ENCODE measurements around the gene FMN2.
"Not testable (repeated sequence)": the region's sequence is repeated elsewhere in the genome, so short reads cannot be mapped to it uniquely, and the experiment has no call there.

The FMN2 gene

DNA sequence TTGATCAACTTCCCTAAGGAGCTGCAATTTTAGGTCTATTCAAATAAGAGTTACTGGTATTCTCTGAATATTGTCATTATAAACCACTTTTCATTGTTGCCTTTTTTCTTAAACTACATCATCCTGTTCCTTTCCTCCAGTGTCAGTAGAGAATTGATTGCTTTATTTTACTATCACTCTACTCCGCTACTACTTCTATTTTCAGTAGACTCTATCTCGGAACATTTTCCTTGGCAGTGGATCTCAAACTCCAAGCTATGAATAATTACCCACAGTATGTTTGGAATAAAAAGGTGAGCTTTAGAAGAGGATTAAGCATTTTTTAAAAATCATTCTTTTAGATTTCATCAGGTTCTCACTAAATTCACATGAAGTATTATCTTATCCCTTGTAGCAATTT, 295.4 kb downstream of the FMN2 start:
- DNase-seq, result no peak

DNA sequence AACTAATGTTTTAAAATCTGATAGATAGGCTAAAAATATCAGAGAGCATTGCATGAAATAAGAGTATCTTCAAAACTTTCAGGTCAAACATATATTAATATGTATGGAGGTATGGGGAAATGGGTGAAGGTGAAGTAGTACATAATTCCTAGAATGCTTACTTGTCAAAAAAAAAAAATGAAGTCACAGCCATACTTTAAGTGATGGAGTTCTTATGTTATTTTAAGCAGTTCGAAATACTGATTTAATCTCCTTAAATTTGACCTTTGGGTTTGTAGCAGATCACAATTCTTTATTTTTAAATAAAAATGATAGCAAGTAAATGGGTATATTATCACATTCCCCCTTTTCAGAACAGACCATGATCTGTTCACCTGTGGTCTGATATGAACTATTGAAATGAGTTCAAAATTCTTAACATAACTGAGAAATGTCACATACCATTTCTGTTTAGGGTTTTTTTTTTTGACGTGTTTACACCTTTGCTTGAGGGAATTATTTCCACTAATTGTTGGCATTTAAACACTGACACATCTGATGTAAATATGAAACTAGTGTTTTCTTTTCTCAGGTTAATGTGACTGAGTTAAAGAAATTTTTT, 300.1 kb downstream of the FMN2 start:
- DNase-seq, result no peak

DNA sequence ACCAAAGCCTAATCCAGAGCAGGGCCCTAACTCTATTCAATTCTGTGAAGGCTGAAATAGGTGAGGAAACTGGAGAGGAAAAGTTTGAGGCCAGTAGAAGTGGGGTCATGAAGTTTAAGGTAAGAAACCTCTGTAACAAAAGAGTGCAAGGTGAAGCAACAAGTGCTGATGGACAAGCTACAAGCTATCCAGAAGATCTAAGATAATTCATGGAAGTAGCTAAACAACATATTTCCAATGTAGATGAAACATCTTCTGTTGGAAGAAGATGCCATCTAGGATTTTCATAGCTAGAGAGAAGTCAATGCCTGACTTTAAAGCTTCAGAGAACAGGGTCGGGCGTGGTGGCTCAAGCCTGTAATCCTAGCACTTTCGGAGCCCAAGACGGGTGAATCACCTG, 302.7 kb downstream of the FMN2 start:
- no peak for DNase-seq

DNA sequence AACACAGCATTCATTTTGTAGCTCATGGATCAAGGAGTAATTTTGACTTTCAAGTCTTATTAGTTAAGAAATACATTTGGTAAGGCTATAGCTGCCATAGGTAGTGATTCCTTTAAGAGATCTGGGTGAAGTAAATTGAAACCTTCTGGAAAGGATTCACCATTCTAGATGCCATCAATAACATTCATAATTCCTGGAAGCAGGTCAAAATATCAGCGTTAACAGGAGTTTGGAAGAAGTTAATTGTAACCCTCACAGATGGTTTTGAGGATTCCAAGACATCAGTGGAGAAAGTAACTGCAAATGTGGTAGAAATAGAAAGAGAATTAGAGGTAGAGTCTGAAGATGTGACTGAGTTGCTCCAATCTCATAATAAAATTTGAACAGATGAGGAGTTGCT, 303.7 kb downstream of the FMN2 start:
- DNase-seq, result no peak

DNA sequence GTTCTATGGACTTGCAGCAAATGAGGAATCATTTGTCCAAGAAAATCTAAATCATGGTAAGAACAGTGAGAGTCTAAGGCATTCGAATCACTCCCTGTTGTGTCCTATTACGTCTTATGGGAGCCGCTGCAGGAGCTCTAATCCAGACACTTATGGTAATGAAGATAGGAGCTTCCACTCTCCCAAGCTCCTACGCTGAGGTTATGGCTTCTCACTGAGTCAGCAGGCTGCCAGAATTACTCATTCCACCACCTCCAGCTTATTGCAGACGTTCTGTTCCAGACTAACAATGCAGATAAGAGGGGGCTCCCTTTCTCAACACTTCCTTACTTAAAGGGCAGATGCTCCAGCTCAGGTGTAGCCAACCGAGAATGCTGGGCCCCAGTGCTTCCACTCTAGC, 307.7 kb downstream of the FMN2 start:
- DNase-seq, result no peak

DNA sequence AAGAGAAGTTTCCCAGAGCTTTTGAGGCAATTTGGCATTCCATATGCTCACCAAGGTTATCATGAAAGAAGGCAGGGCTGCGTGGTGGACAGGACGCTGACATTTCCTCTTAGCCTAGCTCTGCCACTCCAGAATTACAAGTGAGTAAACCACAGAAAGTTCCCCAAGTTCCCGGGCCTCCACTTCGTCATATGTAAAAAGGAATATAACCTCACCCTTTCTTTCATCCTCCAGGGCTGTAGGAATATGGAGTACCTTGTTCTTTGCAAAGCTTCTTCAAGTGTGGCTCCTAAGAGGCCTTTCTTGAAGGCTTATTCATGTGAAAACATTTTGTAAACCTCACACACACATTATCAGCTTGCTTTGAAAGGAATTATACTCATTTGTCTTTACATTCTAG, 310.0 kb downstream of the FMN2 start:
- no peak for DNase-seq

DNA sequence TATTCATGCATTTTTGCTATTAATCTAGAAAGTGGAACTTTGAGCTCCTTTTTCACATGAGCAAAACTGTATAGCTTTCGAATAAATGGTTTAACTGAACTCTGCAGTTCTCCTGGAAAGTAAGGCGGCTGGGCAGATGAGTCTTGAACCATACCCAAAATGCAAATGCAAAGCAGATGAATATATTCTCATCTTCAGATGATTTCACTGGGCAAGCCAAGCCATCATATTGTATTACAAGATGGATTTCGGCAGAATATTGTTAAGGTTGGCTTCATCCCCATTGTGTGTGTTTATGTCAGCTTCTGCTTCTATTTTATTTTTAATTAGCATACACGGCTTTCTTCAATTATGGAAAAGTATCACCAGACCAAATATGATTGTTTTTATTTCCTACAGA, 310.6 kb downstream of the FMN2 start:
- no peak for DNase-seq

DNA sequence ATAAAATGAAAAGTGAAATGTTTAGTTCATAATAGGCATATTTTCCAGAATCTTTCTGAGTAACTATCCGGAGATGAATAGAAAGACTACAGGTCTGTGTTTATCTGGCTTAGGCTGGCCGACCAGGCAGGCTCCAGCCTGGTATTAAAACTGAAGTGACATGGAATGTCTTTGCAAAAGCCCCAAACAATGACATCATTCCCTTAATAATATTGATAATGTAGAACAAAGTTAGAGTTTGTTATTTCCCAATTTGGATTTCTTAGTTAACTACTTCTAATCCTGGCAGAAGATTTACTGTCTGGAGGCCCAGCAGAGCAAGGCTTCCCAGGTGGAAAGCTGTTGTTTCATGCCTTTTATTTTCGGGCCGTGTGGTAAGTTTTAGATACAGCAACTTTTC, 312.6 kb downstream of the FMN2 start:
- no peak for DNase-seq

DNA sequence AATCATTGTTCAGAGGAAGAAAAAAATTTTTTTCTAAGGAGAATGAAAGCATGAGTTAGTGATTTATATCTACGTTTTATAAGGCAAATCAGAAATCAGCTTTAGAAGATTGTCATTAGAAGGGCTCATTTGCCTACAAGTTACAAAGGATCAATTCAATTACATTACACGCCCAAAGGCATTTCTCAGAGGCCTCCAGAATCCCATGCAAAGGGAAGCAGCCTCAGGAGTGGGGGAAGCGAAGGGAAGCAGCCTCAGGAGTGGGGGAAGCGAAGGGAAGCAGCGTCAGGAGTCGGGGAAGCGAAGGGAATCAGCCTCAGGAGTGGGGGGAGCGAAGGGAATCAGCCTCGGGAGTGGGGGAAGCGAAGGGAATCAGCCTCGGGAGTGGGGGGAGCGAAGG, 314.1 kb downstream of the FMN2 start:
- no peak for DNase-seq

DNA sequence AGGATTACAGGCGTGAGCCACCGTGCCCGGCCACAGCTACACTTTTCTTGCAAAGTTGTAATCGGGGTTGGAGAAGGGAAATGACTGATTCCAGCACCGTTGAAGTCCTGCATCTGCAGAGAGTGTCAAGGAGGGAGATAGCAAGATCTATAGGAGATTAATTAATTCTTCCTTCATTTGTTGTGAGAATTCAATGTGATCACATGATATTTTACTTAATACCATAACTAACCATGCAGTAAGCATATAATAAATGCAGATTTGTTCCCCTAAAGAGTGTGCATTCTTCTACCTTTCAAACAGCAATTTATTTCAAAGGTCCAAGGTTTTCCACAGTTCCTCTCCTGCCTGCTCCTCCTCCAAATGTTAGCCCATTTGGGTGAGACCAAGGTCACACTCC, 315.7 kb downstream of the FMN2 start:
- no peak for DNase-seq

DNA sequence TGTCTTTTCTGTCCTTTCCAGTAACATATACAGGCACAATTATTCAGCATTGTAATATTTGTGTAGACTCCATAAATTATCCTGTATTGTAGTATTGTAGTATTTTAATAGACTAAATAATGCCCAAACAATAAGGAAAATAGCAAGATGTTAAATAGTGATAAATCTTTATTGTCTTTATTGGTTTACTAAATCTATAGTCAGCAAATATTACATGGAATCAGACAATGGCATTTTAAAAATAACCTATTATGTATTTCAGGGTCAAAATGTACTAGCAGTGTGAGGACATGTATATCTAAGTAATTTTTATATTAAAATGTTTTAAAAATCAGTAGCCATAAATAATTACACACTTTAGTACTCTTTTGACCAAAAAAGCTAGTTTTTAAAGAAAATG, 317.9 kb downstream of the FMN2 start:
- no peak for DNase-seq

DNA sequence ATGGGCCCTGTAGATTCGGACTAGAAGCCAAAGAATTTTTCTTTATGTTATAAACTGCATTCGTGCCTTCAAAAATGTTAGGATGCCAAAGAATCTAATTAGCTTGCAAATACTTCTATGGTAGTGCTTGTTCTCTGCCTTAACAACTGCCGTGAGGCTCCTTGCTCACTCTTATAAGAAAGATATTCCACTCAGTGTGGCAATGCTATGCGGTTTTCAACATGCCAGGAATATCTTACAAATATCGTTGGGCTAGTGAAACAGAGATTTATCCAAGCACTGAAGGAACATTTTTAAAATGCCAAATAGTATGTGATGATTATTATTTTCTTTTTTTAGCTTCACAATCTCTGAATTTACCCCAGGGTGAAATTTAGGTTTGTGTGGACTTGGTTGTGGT, 322.0 kb downstream of the FMN2 start:
- no peak for DNase-seq

DNA sequence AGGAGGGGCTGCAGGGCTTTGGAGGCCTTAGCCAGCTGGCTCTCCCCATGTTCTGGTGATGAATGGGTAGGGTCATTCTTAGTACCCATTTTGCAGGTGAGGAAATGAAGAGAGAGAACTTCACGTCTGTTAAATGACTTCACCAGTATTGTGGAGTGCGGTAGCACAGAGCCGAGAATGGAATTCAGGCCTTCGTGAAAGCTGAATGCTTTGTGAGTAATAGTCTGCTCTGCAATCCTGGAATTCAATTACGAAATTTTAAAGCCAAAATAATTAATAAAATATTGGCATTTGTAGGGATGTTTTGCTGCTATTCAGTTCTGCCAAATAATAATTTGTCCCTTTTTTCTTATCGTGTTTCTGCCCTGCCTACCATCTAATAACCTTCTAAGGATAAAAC, 322.6 kb downstream of the FMN2 start:
- DNase-seq, result no peak

DNA sequence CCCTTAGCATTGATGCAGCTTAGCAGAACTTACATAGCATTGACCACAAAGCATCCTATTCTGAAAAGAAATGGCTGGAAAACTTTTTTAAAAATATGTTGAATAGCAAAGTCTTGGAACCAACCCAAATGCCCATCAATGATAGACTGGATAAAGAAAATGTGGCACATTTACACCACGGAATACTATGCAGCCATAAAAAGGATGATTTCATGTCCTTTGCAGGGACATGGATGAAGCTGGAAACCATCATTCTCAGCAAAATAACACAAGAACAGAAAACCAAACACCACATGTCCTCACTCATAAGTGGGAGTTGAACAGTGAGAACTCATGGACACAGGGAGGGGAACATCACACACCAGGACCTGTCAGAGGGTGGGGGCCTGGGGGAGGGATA, 323.3 kb downstream of the FMN2 start:
- DNase-seq, result not testable (repeated sequence)

DNA sequence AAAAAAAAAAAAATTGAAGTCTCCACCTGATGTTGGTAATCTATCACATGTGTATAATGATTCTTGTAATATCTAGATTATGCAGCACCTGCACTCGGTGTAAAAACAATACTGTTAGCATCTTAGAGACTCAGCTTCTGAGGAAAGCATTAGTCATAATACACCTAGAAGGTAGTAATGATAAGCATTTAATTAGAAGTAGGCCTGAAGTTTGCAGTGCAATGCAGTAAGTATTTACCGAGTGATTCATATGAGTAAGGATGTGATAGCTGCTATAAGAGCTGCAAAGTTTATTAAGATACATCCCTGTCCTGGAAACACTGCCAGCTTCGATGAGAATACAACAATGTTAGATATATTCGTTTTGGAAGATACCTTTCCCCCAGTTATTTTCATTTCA, 323.8 kb downstream of the FMN2 start:
- no peak for DNase-seq

DNA sequence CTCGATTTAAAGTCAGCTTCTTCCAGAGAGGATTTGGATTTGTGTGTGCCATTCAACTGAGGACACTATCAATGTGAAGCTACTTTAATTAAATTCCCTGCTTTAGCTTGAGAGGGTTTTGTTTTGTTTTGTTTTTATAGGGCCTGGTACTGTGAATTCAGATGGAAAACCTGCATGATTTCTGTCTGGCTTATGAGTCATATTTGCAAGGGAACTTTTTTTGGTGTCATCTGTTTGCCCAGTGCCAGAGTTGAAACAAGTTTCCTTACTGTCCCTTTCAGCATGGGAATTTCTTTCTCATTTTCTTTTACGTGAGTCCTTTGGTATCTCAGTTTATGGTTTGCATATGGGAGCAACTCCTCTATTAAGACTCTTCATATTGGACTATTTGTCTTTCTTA, 325.6 kb downstream of the FMN2 start:
- no peak for DNase-seq

DNA sequence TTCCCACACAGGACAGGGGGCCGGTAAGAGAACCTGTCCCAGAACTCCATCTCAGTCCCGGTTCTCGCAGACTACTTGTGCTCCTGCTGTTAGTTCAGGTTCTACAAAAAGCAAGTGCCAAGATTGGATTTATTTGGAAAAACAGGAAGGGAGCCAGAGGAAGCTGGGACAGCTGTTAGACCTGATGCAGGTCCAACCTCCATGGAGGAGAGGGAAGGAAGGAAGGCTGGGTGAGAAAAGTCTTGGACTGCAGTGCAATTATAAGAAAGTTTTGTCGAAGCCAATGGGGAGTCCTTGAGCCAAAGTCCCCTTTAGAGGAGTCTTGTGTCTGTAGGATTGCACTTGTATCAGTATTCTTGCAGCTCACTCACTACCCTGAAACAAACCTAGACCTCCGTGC, 329.1 kb downstream of the FMN2 start:
- DNase-seq, result no peak

DNA sequence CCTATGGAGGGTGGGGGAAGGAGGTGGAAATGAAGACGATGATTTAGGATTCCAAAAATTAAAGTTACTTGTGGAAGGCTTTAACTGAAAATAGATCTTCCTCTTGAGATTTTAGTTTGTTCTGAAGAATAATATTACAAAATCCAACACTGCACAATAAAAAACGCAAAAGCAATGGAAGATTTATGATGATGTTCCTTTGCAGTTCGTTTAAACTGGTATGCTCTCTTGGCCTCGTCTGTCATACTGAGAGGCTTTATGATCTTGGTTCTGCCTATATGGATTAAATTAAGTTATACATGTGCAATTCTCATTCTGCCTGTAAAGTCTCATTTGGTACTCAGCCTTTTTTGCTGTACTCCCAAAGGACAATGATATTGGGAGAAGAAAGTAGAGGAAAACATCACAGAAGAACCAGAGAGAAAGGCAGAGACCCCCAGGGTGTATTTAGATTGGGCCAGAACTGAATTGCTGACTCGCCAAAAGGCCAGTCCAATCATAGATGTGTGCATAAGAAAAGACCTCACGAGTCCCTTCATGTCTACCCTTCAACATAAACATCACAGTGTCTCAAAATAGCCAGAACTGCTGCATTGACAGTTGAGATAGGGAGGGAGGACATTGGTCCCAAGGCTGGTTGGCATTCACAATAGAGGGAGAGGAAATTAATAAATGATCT, 331.7 kb downstream of the FMN2 start:
- no peak for DNase-seq

DNA sequence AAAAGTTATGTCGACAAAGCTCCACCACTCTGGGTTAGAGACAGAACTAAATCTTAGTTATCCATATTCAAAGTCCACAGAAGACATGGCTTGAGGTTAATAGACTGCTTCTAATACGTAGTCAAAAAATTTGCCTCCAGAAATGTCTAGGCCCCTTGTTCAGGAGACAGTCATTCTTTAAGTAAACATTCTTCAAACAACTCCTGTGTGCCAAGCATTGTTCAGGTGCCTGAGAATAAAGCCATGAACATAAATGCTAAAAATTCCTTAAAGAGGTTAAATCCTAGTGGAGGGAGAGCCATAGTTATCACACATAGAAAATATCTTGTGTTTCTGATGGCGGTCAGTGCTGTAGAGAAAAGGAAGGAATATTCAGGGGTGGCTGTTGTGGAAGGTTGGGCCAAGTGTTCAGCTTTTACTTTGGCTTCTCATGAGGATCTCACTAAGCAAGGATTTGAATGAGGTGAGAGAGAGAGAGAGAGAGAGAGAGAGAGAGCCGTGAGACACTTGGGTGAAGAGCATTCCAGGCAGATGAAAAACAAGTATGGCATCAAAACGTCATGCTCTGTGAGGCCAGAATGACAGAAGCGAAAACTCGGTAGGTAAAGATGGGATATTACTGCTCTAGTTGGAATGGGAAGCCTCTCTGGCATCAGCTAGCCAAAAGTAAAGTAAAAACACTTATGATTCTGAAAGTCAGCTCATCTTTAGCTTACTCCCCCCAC, 333.2 kb downstream of the FMN2 start:
- no peak for DNase-seq

DNA sequence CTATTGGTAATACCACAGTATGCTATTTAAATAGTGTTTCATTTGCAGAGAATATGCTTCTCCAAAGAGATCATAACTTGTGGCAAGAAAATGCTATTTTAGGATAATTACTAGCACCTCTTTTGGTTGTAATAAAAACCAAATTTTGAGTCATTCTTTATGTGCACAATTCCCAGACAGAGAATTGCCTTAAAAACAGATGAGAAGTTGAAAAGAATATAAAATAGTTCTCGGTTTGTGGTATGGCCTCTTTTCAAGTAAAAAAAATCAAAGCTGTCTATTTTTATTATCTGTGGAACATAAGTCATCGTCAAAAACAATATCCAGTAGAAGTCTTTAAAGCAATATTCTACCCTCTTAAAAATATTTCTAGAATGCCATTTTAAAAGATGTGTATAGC, 334.4 kb downstream of the FMN2 start:
- no peak for DNase-seq

DNA sequence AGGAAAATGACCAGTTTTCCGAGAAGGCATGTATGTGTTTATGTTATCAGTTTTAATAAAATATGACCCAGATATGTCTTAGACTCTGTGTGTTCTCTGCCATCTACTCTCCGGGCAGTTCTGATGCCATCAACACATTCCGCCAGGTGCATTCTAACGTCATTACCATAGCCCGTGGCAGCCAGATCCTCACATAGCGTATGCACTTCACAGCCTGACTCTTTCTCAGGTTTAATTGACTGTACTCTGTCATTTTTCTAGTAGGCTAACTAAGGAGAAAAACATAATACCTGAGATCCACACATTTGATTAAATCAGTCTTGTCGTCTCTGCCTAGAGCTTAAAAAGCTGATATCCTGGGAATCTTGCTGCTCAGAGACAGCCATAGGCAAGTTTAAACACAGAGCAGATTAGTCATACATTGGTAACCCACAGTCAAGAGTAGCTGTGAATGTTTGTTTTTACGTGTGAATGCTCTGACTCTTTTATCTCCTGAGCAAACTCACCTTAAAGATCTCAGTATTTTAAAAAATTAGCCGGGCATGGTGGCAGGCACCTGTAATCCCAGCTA, 344.4 kb downstream of the FMN2 start:
- DNase-seq, result no peak

DNA sequence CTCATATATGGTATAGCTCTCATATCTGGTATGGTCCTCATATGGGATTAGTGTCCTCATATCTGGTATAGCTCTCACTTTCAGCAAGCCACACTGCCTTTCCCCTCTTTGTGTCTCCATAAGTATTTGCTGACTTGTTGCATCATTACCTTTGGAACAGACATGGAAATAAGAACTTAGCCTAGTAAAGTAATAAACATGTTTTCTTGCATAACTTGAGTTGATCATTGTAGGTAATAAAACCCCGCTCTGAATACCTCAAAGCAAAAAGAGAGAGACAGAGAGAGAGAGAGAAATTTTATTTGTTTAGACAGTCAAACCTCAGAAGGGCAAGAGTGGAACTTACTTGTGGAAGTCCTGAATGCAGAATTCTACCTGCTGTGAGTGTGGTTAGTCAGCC, 350.0 kb downstream of the FMN2 start:
- DNase-seq, result no peak

DNA sequence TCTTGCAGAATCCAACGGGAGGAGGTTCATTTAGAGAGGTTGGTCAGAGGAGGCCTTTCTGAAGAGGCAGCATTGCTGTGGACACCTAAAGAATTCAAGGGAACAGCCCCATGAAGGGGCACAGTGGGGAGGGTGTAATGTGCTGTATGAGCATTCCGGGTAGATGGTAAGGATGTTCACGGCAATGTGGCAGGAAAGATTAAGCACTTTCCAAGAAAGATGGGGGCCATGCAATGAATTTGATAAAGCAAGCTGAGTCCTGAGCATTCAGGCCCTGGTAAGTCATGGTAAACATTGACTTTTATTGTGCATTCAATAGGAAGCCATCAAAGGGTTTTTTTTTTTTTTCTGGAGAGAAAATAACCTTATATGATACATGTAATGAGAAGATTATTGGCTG, 353.7 kb downstream of the FMN2 start:
- DNase-seq, result no peak

DNA sequence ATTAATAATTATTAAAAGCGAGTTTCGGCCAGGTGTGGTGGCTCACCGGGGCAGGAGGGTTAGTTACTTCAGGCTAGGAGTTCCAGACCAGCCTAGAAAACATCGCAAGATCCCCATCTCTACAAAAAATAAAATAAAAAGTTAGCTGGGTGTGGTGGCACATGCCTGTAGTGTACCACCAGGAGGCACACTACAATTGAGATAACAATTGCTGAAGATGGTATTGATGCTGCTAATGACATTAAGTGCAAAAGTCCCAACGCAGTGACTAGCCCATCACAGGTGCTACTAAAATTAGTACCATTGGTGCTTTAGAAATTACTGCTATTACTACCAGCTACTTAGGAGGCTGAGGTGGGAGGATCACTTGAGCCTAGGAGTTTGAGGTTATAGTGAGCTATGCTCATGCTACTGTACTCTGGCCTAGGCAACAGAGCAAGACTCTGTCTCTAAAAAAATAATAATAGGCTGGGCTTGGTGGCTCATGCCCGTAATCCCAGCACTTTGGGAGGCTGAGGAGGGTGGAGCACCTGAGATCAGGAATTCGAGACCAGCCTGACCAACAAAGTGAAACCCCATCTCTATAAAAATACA, 363.6 kb downstream of the FMN2 start:
- peak in 1 of 6 experiments; percentile 2 for DNase-seq
